DOHH2 (cell line): ENCODE measurements around the gene SHPK.

ENCODE experiments used
- CTCF ChIP-seq: fragments of 200-600 bp; sonication (generic); IDR thresholded peaks from one replicate; pipeline ENCODE4 v1.5.1; 2014; ENCODE audit warnings: antibody characterized with exemption, mild to moderate bottlenecking, low read depth, low read length; ENCODE audit not compliant: poor library complexity, severe bottlenecking
- EZH2phosphoT487 ChIP-seq: fragments of 200-600 bp; sonication (generic); IDR thresholded peaks from 2 replicates; pipeline ENCODE4 v1.6.1; 2017; ENCODE audit warnings: borderline replicate concordance, mild to moderate bottlenecking, antibody characterized with exemption, low read length, moderate library complexity, mixed read lengths

GRCh38 chr17:3627769-3628167, 8.3 kb downstream of the SHPK start:
- no peak for TF ChIP-seq CTCF
- TF ChIP-seq EZH2phosphoT487, result no peak
